Gastroesophageal sphincter (tissue), 4 donors: ENCODE measurements around the gene SLC66A2. TPM values are rescaled to one million over a fixed set of nuclear protein-coding genes. Genes with fewer than 3 reads are reported as not detected.

Source experiments
- ATAC-seq: fragments of 150-250 bp; one replicate; pipeline ENCODE4 v1.9.1; 2016; ENCODE audit warnings: mild to moderate bottlenecking, moderate library complexity
- H3K27ac ChIP-seq, 4 donors: fragments of 200-600 bp; sonication (generic) in 3 of 4; 1 replicate in 3 of 4; 2 replicates in 1 of 4; pipeline ENCODE4 v1.5.1; 2016 to 2019
- H3K27me3 ChIP-seq: fragments of 200-600 bp; sonication (generic); one replicate; pipeline ENCODE4 v1.5.1; 2019
- H3K36me3 ChIP-seq, 2 donors: fragments of 200-600 bp; sonication (generic); one replicate each; pipeline ENCODE4 v1.5.1; 2019; ENCODE audit warnings: control low read depth in 1 of 2
- H3K4me1 ChIP-seq, 3 donors: fragments of 200-600 bp; sonication (generic); 1 replicate in 2 of 3; 2 replicates in 1 of 3; pipeline ENCODE4 v1.5.1; 2016 to 2019; ENCODE audit warnings: control low read depth in 2 of 3
- H3K4me3 ChIP-seq, 2 donors: fragments of 200-600 bp; sonication (generic); one replicate each; pipeline ENCODE4 v1.5.1; 2019; ENCODE audit warnings: mild to moderate bottlenecking in 1 of 2, moderate library complexity in 1 of 2
- H3K9me3 ChIP-seq, 3 donors: fragments of 200-600 bp; sonication (generic); one replicate each; pipeline ENCODE4 v1.5.1; 2017 to 2019; ENCODE audit warnings: control low read depth in 2 of 3
- EP300 ChIP-seq: sonication (generic); formaldehyde crosslinking; IDR thresholded peaks from one replicate; pipeline ENCODE4 v1.6.1; 2017; ENCODE audit warnings: antibody characterized with exemption, mild to moderate bottlenecking
- POLR2A ChIP-seq, 2 donors: fragments of 450-650 bp; IDR thresholded peaks; one replicate each; pipeline ENCODE4 v1.6.1; 2017; ENCODE audit warnings: antibody characterized with exemption in 2 of 2, mild to moderate bottlenecking in 2 of 2, moderate library complexity in 1 of 2
- POLR2AphosphoS5 ChIP-seq: sonication (generic); formaldehyde crosslinking; IDR thresholded peaks from one replicate; pipeline ENCODE4 v1.6.1; 2017; ENCODE audit warnings: antibody characterized with exemption
- WGBS, 2 donors: methylation state at CpG; one replicate each; pipeline ENCODE4 v1.1.5; 2018; ENCODE audit warnings: low coverage in 1 of 2; 5-methylcytosine and 5-hydroxymethylcytosine counted together
- total RNA-seq, 4 donors: library from RNA; depleted of rRNA; stranded (reverse); fragments of >200 nt; gene quantifications; one replicate each; pipeline ENCODE4 v1.1.0, GENCODE V29; 2016
- TF ChIP-seq, protein P1 (sequence below), 4 experiments: fragments of 200-600 bp in 2 of 4; fragments of 450-650 bp in 2 of 4; sonication (generic) in 1 of 4; IDR thresholded peaks; one replicate each; pipeline ENCODE4 v1.5.1; 2017 to 2019; ENCODE audit warnings: antibody characterized with exemption in 4 of 4, mild to moderate bottlenecking in 2 of 4, moderate library complexity in 2 of 4

SLC66A2 gene
- total RNA-seq, 4 donors from 2014 or later = 32.2 to 42.6 (median 35.6) TPM

DNA sequence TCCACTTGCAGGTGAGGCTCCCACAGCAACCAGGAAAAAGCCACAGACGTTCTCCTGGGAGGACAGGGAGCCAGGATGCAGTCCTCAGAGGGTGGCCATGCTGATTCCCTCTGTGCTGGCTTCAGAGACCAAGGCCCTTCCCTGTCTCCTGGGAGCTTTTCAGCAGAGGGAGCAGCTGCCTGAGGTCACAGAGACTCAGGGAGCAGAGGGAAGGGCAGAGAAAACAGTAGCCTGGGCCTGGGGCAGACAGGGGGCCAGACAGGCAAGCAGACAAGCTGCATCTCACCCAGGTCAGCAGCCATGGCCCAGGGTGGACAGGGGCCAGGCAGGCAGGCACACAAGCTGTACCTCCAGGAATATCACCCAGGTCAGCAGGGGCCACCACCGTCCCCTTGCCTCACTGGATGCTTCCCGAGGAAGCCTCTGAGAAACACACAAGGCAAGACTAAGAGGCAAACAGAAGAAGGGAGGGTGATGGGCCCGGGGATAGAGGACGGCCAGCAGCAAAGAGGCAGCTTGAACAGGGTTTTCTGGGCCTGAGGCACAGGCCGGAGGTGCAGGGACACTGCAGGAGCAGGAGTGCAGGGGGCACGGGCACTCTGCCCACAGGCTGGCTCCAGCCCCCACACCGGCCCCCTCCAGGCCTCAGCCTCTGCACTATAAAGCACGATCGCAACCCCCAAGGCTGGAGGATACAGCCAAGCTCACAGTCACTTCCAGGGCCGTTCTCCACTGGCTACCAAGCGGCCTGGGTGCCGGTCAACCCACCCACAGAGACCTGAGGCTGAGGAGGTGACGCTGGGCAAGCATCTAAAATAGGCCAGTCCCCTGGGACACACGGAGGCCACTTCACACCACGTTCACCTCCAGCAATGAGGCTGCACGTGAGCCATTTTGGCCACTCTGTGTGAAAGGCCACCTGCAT is 6.1 kb downstream of the SLC66A2 start:
- Histone ChIP-seq H3K36me3 (peaks cover 0 to 66% of the 10 kb centered on the region in 2 donors), H3K27ac (no peak overlapping the region), H3K27me3 (no peaks in the 10 kb centered on the region), H3K4me3 (no peak overlapping the region), H3K9me3 (no peaks in the 10 kb centered on the region), H3K4me1 (peaks cover 0 to 67% (median 32%) of the 10 kb centered on the region in 3 donors)
- ATAC-seq = no peak
- TF ChIP-seq EP300 = no peak
- no peak for TF ChIP-seq POLR2A (IDR thresholded peaks at IDR 0.05)
- TF ChIP-seq, protein P1, sequence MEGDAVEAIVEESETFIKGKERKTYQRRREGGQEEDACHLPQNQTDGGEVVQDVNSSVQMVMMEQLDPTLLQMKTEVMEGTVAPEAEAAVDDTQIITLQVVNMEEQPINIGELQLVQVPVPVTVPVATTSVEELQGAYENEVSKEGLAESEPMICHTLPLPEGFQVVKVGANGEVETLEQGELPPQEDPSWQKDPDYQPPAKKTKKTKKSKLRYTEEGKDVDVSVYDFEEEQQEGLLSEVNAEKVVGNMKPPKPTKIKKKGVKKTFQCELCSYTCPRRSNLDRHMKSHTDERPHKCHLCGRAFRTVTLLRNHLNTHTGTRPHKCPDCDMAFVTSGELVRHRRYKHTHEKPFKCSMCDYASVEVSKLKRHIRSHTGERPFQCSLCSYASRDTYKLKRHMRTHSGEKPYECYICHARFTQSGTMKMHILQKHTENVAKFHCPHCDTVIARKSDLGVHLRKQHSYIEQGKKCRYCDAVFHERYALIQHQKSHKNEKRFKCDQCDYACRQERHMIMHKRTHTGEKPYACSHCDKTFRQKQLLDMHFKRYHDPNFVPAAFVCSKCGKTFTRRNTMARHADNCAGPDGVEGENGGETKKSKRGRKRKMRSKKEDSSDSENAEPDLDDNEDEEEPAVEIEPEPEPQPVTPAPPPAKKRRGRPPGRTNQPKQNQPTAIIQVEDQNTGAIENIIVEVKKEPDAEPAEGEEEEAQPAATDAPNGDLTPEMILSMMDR (IDR thresholded peaks at IDR 0.05) = no peak
- no peak for TF ChIP-seq POLR2AphosphoS5
- 56 to 61% methylated on average over 4 to 5 of the region's 17 CpGs for WGBS, 2 donors

DNA sequence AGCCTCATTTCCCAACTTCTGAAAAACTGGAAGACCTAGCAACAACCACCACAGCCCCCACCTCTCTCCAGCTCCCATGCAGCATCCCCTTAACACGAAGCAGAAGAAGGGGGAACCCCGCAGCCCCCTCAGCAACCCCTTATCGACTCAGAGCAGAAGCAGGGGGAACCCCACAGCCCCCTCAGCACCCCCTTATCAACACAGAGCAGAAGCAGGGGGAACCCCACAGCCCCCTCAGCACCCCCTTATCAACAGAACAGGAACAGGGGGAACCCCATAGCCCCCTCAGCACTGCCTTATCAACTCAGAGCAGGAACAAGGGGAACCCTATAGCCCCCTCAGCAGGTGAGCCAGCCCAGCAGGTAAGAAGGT is 6.7 kb downstream of the SLC66A2 start:
- Histone ChIP-seq H3K36me3 (peaks cover 0 to 72% of the 10 kb centered on the region in 2 donors), H3K27me3 (no peaks in the 10 kb centered on the region), H3K4me1 (peaks cover 0 to 61% (median 26%) of the 10 kb centered on the region in 3 donors), H3K4me3 (no peak overlapping the region), H3K9me3 (no peaks in the 10 kb centered on the region), H3K27ac (no peak overlapping the region)
- TF ChIP-seq POLR2AphosphoS5 = no peak
- TF ChIP-seq POLR2A (IDR thresholded peaks at IDR 0.05) = no peak
- no peak for TF ChIP-seq EP300
- TF ChIP-seq, protein P1 (IDR thresholded peaks at IDR 0.05) = no peak
- ATAC-seq = no peak
- WGBS, 2 donors = 100% methylated on average over 1 of the region's 3 CpGs

DNA sequence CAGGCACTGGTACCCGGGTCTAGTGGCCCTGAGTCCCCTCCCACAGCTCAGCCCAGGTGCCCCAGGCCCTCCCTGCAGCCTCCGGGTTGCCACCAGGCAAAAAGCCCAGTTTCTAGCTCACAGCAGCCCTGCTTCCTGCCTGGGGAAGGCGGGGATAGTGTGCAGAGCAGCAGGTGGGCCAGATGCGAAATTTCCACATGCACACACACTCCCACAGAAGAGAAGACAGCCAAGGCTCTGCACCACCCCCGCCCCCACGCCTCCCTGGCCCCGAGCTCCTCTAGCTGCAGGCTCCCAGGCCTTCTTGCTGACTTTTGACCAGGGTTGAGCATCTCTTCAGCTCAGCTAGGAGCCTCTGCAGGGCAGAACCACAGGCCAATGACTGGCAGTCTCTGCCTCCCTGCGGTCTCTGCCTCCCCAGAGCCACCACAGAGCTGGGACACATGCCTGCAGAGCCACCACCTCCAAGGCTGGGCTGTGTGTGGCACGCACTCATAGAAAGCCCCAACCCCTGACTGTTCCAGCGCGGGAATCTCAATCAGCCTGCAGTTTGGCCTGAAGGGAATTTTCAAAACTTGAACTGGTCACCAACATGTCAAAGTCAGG is 7.2 kb downstream of the SLC66A2 start:
- ATAC-seq = no peak
- H3K9me3 ChIP-seq = no peaks in the 10 kb centered on the region
- H3K27ac ChIP-seq = peak overlapping the region in 1 of 4 donors; percentile 10
- no peak overlapping the region for H3K4me3 ChIP-seq
- peaks cover 0 to 59% (median 21%) of the 10 kb centered on the region in 3 donors for H3K4me1 ChIP-seq
- H3K36me3 ChIP-seq = peaks cover 0 to 71% of the 10 kb centered on the region in 2 donors
- WGBS, 2 donors = 70 to 100% methylated on average over 2 of the region's 11 CpGs
- TF ChIP-seq EP300 (no peak), POLR2AphosphoS5 (no peak), POLR2A (IDR thresholded peaks at IDR 0.05) (no peak)
- TF ChIP-seq, protein P1 (IDR thresholded peaks at IDR 0.05) = no peak
- H3K27me3 ChIP-seq = no peaks in the 10 kb centered on the region

DNA sequence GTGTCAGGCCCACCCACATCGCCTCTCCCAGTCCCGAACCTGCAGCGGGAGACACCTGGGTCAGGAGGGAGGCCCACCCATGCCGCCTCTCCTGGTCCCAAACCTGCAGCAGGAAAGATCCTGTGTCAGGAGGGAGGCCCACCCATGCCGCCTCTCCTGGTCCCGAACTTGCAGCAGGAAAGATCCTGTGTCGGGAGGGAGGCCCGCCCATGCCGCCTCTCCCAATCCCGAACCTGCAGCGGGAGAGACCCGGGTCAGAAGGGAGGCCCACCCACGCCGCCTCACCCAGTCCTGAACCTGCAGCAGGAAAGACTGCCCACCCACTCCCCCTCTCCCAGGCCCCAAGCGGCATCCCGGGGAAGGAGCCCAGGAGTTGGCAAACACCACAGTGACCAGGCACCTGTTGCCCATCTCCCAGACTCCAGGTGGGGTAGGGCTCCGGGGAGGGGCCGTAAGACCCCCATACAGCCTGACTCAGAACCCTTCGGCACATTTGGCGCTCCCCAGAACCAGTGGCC is 7.8 kb downstream of the SLC66A2 start:
- ATAC-seq = no peak
- Histone ChIP-seq H3K4me3 (no peak overlapping the region), H3K27me3 (no peaks in the 10 kb centered on the region), H3K27ac (peak overlapping the region in 1 of 4 donors; percentile 10), H3K4me1 (peaks cover 0 to 56% (median 15%) of the 10 kb centered on the region in 3 donors), H3K9me3 (no peaks in the 10 kb centered on the region), H3K36me3 (peaks cover 0 to 66% of the 10 kb centered on the region in 2 donors)
- TF ChIP-seq POLR2A (IDR thresholded peaks at IDR 0.05) = no peak
- TF ChIP-seq POLR2AphosphoS5 = no peak
- TF ChIP-seq EP300 = no peak
- TF ChIP-seq, protein P1 (IDR thresholded peaks at IDR 0.05) = no peak
- WGBS, 2 donors = no CpG with 5 or more reads among the region's 20 CpGs
